Astrocyte (in vitro differentiated cells and primary cell): ENCODE measurements around the gene ARHGAP20.

Source experiments
- EZH2 ChIP-seq: IDR thresholded peaks from 2 replicates; pipeline ENCODE4 v1.6.1; 2012; ENCODE audit warnings: mild to moderate bottlenecking, low read length, inconsistent platforms; ENCODE audit not compliant: insufficient read depth
- TF ChIP-seq, protein P1 (sequence below): IDR thresholded peaks from 2 replicates; pipeline ENCODE4 v1.5.1; 2011; ENCODE audit warnings: low read depth, mild to moderate bottlenecking, inconsistent platforms, low read length, moderate library complexity; ENCODE audit not compliant: insufficient read depth

DNA sequence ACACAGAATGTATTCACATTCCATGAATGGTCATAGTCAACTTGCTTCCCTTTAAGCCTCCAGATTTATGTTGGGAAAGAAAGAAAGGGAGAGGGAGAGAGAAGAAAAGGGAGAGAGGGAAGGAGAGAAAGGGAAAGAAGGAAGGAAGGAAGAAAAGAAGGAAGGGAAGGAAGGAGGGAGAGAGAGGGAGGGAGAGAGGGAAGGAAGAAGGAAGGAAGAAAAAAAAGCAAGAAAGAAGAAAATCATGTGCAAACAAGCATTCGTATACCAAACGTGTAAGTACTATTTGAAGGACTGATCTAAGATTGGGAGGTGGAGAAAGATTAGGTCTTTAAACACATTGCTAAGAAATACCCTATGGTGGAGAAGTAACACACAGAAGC lies 23.9 kb upstream of the ARHGAP20 start:
- TF ChIP-seq, protein P1, sequence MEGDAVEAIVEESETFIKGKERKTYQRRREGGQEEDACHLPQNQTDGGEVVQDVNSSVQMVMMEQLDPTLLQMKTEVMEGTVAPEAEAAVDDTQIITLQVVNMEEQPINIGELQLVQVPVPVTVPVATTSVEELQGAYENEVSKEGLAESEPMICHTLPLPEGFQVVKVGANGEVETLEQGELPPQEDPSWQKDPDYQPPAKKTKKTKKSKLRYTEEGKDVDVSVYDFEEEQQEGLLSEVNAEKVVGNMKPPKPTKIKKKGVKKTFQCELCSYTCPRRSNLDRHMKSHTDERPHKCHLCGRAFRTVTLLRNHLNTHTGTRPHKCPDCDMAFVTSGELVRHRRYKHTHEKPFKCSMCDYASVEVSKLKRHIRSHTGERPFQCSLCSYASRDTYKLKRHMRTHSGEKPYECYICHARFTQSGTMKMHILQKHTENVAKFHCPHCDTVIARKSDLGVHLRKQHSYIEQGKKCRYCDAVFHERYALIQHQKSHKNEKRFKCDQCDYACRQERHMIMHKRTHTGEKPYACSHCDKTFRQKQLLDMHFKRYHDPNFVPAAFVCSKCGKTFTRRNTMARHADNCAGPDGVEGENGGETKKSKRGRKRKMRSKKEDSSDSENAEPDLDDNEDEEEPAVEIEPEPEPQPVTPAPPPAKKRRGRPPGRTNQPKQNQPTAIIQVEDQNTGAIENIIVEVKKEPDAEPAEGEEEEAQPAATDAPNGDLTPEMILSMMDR, result no peak
- TF ChIP-seq EZH2, result no peak
